Measurements from ENCODE around the gene DUT. TPM values are rescaled to one million over a fixed set of nuclear protein-coding genes. Genes with fewer than 3 reads are reported as not detected.

Gene DUT
- total and polyA plus RNA-seq, 2 of the 8 experiments (the other 6 are each of a cell fraction or from before 2014, with no cell fraction given): 71.5 to 246 TPM

DNA sequence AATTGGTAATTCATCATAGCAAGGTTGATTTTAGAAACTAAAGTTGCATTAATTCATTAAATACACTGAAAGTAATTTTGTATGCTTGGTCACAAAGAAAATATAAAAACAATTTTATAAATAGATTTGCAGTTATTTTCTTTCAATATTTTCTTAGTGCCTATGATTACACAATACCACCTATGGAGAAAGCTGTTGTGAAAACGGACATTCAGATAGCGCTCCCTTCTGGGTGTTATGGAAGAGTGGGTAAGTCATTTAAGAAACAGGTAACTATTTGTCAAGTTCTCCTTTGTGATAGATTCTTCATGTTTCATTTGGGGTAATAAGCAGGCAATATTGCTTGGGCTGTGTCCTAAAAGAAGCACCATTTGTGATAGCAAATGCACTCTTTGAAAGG lies 3.0 kb downstream of the DUT start:
- DNase-seq (ENCODE audit: low read depth in 1 of 2, low spot score in 2 of 2) (no peak), FAIRE-seq (no peak)
- H3K79me1 ChIP-seq (ENCODE audit: low read depth, low read length): no peaks in the 10 kb centered on the region
- H2BK15ac ChIP-seq (ENCODE audit: low read length): no peak overlapping the region
- no peak overlapping the region for H2AFZ ChIP-seq (ENCODE audit: low read length)
- peaks cover 3 to 9% (median 4%) of the 10 kb centered on the region in 4 experiments; a peak in 5 of 7 replicates for H3K4me1 ChIP-seq (replicated peaks in 1 of 4; ENCODE audit: control insufficient read depth in 3 of 4, insufficient read depth in 4 of 4, low read length in 3 of 4)
- no peak overlapping the region for H2AK5ac ChIP-seq (ENCODE audit: low read depth, low read length)
- peaks cover 0 to 48% (median 28%) of the 10 kb centered on the region in 4 experiments; a peak in 6 of 8 replicates for H3K36me3 ChIP-seq (ENCODE audit: control insufficient read depth in 2 of 4, insufficient read depth in 4 of 4, low read length in 3 of 4)
- H3K4me3 ChIP-seq (ENCODE audit: extremely low read depth in 1 of 4, insufficient read depth in 2 of 4, low read depth in 3 of 4, low read length in 4 of 4): peak overlapping the region in 1 of 4 experiments; percentile 99; a peak in 2 of 8 replicates
- H3K14ac ChIP-seq (ENCODE audit: insufficient read length): no peak overlapping the region
- no peak overlapping the region for H3K56ac ChIP-seq (replicated peaks; ENCODE audit: insufficient read length, low read depth, low read length)
- H2BK5ac ChIP-seq (ENCODE audit: low read depth, low read length): no peak overlapping the region
- no peak overlapping the region for H2BK12ac ChIP-seq (ENCODE audit: low read depth, low read length)
- no peak overlapping the region for H4K8ac ChIP-seq (ENCODE audit: extremely low read depth, insufficient read depth, low read length)
- no peak overlapping the region for H3K18ac ChIP-seq (ENCODE audit: extremely low read depth, low read length)
- peak overlapping the region; percentile 61 to 81; a peak in 3 of 4 replicates for H3K4me2 ChIP-seq (ENCODE audit: insufficient read depth in 1 of 2, low read depth in 2 of 2, low read length in 2 of 2)
- H4K91ac ChIP-seq (replicated peaks; ENCODE audit: insufficient read length, low read length): no peak overlapping the region
- WGBS, 2 experiments (ENCODE audit: extremely low coverage in 1 of 2, insufficient coverage in 1 of 2, insufficient read length in 1 of 2, insufficient replicate concordance in 2 of 2, low coverage in 1 of 2, low lambda C conversion rate in 2 of 2, missing lambda C conversion rate in 1 of 2): 68% methylated on average over 2 of the region's 2 CpGs; no CpG with 5 or more reads in 1 of the 2 experiments
- no peak overlapping the region for H3K9ac ChIP-seq (replicated peaks in 1 of 4; ENCODE audit: extremely low read depth in 1 of 4, low read depth in 3 of 4, low read length in 3 of 4)
- peaks cover 3 to 4% of the 10 kb centered on the region in 2 experiments for H4K20me1 ChIP-seq (replicated peaks in 1 of 2; ENCODE audit: control insufficient read depth in 1 of 2, insufficient read depth in 2 of 2, low read length in 2 of 2)
- H3K27ac ChIP-seq (ENCODE audit: low read depth, low read length): no peak overlapping the region
- no peak overlapping the region for H3K23ac ChIP-seq (ENCODE audit: insufficient read length)
- H2BK120ac ChIP-seq (replicated peaks; ENCODE audit: low read depth, low read length): no peak overlapping the region
- peaks cover 0 to 68% of the 10 kb centered on the region in 2 experiments; a peak in 3 of 4 replicates for H3K79me2 ChIP-seq (ENCODE audit: control insufficient read depth in 1 of 2, insufficient read depth in 2 of 2, low read length in 2 of 2)
- no peak overlapping the region for H3K4ac ChIP-seq (replicated peaks; ENCODE audit: insufficient read length, low read depth, low read length)
- H3K9me3 ChIP-seq (ENCODE audit: insufficient read depth in 2 of 2, low read depth in 1 of 2, low read length in 1 of 2): no peaks in the 10 kb centered on the region
- no peaks in the 10 kb centered on the region for H3K27me3 ChIP-seq (replicated peaks in 1 of 4; ENCODE audit: control insufficient read depth in 3 of 4, extremely low read depth in 1 of 4, insufficient read depth in 3 of 4, low read length in 3 of 4)
- POLR2A ChIA-PET (ENCODE audit: partially characterized antibody): interaction anchor here (0.5 to 2.3 kb wide), 7 partner anchors 10 to 386 kb away, joined by 3 to 11 read pairs (median 3); partner anchors contain the start of gene MYEF2
- CTCF ChIA-PET (ENCODE audit: partially characterized antibody): interaction anchor here (1.1 to 6.6 kb wide), 8 partner anchors 10 to 222 kb away, joined by 3 to 59 read pairs (median 22); no protein-coding TSS in a partner anchor
- no peak overlapping the region for H2BK20ac ChIP-seq (ENCODE audit: low read length)
- H3K23me2 ChIP-seq (ENCODE audit: low read depth, low read length): peaks cover 2% of the 10 kb centered on the region; the same call in 1 of the 2 replicates
- no peak overlapping the region for H4K5ac ChIP-seq (ENCODE audit: insufficient read length, low read depth, low read length)
- TF ChIP-seq CHD1 (IDR thresholded peaks at IDR 0.05; ENCODE audit: low read depth, low read length): no peak
- no peak for TF ChIP-seq FOSL1 (IDR thresholded peaks at IDR 0.05; ENCODE audit: insufficient read depth, low read depth, low read length)
- TF ChIP-seq SIX5 (IDR thresholded peaks at IDR 0.05; ENCODE audit: low read depth, low read length): no peak
- TF ChIP-seq SP4 (IDR thresholded peaks at IDR 0.05; ENCODE audit: low read length): no peak
- TF ChIP-seq, protein P1, sequence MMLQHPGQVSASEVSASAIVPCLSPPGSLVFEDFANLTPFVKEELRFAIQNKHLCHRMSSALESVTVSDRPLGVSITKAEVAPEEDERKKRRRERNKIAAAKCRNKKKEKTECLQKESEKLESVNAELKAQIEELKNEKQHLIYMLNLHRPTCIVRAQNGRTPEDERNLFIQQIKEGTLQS (IDR thresholded peaks at IDR 0.05; ENCODE audit: insufficient read depth, low read depth, low read length): no peak
- TF ChIP-seq RFX5 (IDR thresholded peaks at IDR 0.05; ENCODE audit: borderline replicate concordance, low read depth, low read length): no peak
- TF ChIP-seq, protein P2, sequence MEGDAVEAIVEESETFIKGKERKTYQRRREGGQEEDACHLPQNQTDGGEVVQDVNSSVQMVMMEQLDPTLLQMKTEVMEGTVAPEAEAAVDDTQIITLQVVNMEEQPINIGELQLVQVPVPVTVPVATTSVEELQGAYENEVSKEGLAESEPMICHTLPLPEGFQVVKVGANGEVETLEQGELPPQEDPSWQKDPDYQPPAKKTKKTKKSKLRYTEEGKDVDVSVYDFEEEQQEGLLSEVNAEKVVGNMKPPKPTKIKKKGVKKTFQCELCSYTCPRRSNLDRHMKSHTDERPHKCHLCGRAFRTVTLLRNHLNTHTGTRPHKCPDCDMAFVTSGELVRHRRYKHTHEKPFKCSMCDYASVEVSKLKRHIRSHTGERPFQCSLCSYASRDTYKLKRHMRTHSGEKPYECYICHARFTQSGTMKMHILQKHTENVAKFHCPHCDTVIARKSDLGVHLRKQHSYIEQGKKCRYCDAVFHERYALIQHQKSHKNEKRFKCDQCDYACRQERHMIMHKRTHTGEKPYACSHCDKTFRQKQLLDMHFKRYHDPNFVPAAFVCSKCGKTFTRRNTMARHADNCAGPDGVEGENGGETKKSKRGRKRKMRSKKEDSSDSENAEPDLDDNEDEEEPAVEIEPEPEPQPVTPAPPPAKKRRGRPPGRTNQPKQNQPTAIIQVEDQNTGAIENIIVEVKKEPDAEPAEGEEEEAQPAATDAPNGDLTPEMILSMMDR (IDR thresholded peaks at IDR 0.05; ENCODE audit: control extremely low read depth in 1 of 3, insufficient read depth in 1 of 3, low read depth in 1 of 3, low read length in 3 of 3): peak in 1 of 3 experiments; percentile 34; a peak in 1 of 4 replicates
- TF ChIP-seq KDM5A (IDR thresholded peaks at IDR 0.05; ENCODE audit: low read length): no peak
- no peak for TF ChIP-seq MAFK (IDR thresholded peaks at IDR 0.05; ENCODE audit: low read depth, low read length)
- peak; percentile 97 for TF ChIP-seq CEBPB (IDR thresholded peaks at IDR 0.05; ENCODE audit: low read depth, low read length)
- TF ChIP-seq POU5F1 (IDR thresholded peaks at IDR 0.05; ENCODE audit: low read depth, low read length): no peak

Measured in H1 (cell line).